ENCODE data around the gene GALNT6.

DNA sequence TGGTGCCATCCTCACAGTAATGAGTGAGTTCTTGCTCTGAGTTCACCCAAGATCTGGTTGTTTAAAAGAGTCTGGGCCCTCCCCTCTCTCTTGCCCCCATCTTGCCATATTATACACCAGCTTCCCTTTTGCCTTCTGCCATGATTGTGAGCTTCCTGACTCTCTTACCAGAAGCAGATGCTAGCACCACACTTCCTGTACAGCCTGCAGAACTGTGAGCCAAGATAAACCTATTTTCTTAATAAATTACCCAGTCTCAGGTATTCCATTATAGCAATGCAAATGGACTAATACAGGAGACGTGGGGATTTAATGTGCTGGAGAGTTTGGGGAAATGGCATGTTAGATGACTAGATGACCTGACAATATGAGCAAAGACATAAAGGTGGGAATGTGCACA lies 46.2 kb upstream of the GALNT6 start:
- TF ChIP-seq, protein P1, sequence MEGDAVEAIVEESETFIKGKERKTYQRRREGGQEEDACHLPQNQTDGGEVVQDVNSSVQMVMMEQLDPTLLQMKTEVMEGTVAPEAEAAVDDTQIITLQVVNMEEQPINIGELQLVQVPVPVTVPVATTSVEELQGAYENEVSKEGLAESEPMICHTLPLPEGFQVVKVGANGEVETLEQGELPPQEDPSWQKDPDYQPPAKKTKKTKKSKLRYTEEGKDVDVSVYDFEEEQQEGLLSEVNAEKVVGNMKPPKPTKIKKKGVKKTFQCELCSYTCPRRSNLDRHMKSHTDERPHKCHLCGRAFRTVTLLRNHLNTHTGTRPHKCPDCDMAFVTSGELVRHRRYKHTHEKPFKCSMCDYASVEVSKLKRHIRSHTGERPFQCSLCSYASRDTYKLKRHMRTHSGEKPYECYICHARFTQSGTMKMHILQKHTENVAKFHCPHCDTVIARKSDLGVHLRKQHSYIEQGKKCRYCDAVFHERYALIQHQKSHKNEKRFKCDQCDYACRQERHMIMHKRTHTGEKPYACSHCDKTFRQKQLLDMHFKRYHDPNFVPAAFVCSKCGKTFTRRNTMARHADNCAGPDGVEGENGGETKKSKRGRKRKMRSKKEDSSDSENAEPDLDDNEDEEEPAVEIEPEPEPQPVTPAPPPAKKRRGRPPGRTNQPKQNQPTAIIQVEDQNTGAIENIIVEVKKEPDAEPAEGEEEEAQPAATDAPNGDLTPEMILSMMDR (conservative IDR thresholded peaks at IDR 0.05) = no peak
- TF ChIP-seq ZFX (IDR thresholded peaks at IDR 0.05) = no peak

All from C4-2B (cell line).